HG02970 (cell line): Measurements from ENCODE around the gene PHC2.

Source experiments
- ATAC-seq: cut with Tn5 transposase; IDR thresholded peaks from one replicate; pipeline ENCODE4 v1.9.1; 2021; ENCODE audit warnings: mild to moderate bottlenecking, moderate library complexity, moderate number of reproducible peaks; ENCODE audit not compliant: unreplicated experiment, low FRiP score

Gene PHC2

GRCh38 chr1:33336580-33336979 is 94.3 kb downstream of the PHC2 start:
- no peak for ATAC-seq

DNA sequence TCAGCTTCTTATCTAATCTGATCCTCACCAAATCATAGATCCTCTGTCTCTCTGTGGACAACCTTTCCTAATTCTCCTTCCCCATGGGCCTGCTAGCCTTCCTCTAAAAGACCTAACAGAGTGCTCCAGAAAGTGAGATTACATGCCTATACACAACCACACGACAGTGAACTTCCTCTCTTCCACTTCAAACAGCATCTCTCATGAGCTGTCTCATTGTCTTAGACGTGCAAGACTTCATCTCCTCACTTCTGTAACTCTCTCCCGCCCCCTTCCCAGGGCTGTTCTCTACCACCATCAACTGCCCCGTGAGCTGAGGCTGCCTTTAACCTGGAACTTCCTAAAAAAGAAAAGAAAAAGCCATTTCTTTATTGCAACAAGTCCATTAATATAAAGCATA is 95.9 kb downstream of the PHC2 start:
- ATAC-seq, result no peak

- no peak for ATAC-seq
Observed at GRCh38 chr1:33334081-33334552, 96.8 kb downstream of the PHC2 start.

GRCh38 chr1:33332881-33333280 is 98.0 kb downstream of the PHC2 start:
- ATAC-seq, result no peak

DNA sequence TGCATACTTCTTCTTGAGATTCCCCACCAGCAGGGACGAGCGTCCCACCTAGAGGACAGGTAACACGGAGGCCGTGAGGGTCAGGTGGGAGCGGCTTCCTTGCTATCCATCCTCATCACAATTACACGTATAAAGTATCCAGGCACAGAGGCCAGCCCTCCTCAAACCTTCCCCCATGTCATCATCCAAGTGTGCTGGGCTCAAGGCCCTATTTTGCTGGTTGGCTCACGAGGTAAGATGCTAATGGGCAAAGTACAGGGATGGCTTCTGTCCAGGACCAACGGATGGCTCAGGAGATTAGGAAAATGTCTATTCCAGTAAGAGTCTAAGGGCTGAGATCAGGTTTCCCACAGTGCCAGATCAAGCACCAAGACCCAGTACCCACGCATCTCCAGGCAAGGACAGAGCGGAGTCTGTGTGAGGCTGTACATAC is 98.5 kb downstream of the PHC2 start:
- ATAC-seq, result no peak

DNA sequence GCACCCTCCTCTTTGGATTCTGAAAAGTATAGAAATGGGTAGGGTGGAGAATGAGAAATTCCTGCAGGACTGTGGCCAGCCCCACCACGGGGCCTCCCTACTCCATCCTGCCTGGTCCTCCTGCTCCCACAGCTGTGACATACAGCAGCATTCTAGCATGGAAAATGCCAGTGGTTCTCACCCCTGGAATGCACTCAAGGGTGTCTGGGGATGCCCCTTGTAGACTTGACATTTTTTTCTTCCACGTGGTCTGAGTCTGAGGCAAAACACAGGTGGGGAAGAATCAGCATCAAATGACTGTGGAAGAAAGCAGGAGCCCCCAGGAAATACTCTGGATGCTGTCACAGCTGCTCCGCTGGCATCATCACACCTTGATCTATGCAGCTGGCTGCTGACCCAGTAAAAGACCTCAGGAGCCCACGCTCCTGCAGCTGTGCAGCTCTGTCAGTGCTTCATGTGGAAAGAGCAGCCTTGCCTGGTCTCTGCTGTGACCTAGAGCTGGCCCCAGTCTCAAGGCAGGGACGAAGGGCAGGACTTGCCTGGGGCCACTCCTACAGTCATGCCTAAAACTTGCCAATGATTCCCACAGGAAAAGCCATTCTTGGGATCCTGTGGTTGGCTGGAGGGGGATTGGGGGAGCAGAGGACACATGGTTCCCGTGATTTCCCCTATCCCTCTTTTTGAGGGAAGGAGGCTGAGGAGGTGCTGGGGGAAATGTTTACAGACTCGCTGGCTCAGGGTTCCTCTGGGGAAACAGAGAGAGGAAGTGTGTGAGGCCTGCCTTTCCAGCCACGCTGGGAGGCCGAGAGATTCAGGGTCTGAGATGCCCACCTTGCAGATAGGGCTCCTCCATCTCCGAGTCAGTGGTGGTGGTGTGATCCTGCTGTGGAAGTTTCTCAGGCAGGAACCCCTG is 99.2 kb downstream of the PHC2 start:
- no peak for ATAC-seq

DNA sequence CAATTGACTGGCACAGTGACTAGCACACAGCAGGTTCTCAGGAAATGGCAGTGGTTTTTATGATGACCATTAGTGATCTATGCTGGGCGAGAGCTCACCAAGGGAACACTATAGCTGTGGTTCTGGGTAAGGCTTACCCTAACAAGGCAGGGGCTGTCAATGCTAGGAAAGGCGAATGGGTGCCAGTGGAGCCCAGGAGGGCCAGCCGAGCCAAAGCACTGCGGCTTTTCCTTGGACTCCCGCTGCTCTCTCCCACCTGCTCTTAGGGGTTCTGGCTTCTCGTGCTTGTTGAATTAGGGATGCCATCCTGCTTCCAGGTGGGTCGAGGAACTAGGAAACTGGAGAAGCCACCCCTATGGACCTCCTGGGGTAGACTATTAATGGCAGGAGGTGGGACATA is 100.0 kb downstream of the PHC2 start:
- ATAC-seq, result no peak

DNA sequence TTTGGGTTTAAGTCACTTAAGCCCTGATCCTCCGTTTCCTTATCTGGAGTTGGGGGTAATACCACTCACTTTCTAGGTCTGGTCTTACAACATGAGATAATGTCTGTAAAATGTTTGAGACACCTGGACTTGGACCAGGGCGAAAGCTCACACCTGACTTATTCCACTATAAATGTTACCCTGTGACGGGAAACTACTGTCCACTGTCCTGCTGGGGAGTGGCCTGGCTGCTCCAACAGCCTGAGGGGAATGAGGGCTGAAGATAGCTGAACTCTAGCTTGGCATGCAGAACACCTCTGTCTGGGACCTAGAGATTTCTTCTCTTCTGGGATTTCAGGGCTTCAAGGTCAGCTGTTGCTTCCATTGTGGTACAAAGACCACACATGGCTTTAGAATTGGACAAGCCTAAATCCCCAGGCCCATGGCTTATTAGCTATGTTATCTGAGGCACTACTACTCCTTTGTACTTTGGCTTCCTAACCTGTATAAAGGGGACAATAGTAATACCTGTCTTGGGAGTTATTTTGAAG is 100.5 kb downstream of the PHC2 start:
- no peak for ATAC-seq

GRCh38 chr1:33329600-33330305 is 101.1 kb downstream of the PHC2 start:
- no peak for ATAC-seq

DNA sequence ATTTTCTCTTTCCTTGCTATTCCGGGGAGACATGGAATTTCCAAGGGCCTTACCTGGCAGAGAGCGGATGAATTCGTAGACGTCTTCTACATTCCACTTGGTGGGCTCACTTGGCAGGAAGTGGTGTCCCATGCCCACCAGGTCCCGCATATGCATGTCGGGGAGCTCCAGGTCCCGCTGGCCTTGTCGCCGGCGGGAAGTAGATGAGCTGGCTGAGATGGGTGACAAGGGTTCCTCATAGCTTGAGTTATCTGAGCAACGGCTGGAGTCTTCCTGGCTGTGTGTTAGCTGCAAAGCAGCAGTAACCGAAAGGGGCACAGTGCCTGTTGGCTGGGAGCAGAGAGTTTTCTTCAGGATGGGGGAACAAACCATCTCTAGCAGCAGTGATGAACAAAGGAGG is 102.1 kb downstream of the PHC2 start:
- ATAC-seq, result no peak

GRCh38 chr1:33327587-33328325 is 103.1 kb downstream of the PHC2 start:
- no peak for ATAC-seq

GRCh38 chr1:33326785-33327184 is 104.1 kb downstream of the PHC2 start:
- ATAC-seq, result no peak

- no peak for ATAC-seq
Observed at GRCh38 chr1:33324677-33325575, 106.0 kb downstream of the PHC2 start.

GRCh38 chr1:33323663-33324477 is 107.0 kb downstream of the PHC2 start:
- no peak for ATAC-seq

- no peak for ATAC-seq
Observed at GRCh38 chr1:33322870-33323585, 107.9 kb downstream of the PHC2 start.

DNA sequence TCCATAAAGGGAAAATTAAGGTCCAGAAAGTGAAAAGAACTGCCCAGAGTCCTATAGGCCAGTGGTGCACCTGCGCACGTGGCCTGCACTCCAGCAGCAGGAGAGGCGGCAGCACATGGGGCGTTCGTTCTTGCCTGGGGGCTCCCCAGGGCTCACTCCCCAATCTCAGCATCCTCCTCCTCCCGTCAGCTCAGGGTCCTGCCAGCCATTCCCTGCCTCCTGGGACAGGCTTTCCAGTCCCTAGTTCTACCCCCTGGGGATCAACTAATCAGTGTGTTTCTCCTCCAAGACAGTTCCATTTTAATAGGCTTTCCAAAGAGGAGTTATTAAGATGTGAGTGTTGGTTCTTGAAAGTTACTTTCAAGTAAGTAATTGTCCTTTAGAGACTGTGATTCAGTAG is 108.8 kb downstream of the PHC2 start:
- no peak for ATAC-seq

GRCh38 chr1:33321178-33321577 is 109.7 kb downstream of the PHC2 start:
- no peak for ATAC-seq

- no peak for ATAC-seq
Observed at GRCh38 chr1:33320619-33321165, 110.2 kb downstream of the PHC2 start, which contains the start of gene A3GALT2. Gene A3GALT2 (minus strand): TSS chr1:33321098. CDS start chr1:33321098, 0 bp downstream.
